ENCODE results near the gene MGA.

MGA gene

DNA sequence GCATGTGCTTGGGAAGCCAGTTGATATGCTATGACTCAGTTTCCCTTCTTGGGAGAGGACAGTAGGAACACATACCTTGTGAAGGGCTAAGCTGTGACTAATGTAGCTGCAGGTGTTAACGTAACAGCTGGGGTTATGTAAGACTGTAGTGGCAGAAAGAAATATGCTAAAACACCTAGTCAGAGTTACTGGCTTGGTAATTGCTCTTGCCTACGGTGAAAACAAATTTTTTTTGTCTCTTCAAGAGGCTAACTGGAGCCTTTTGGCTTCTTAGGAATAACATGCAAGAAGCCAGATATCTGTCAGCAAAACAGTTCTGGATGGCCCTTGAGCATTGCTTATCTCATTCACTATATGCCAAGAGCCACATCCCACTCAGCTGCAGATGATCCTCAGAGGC is 115.4 kb downstream of the MGA start:
- no peak overlapping the region for H3K27ac ChIP-seq (replicated peaks)
- no peaks in the 10 kb centered on the region for H3K27me3 ChIP-seq (ENCODE audit: insufficient read depth, poor library complexity, severe bottlenecking)
- DNase-seq (ENCODE audit: low read depth in 1 of 2, low spot score in 1 of 2) = no peak
- H3K4me3 ChIP-seq (replicated peaks; ENCODE audit: insufficient read depth, low read length) = no peak overlapping the region
- no peak for TF ChIP-seq GABPA (IDR thresholded peaks at IDR 0.05; ENCODE audit: low read depth)

DNA sequence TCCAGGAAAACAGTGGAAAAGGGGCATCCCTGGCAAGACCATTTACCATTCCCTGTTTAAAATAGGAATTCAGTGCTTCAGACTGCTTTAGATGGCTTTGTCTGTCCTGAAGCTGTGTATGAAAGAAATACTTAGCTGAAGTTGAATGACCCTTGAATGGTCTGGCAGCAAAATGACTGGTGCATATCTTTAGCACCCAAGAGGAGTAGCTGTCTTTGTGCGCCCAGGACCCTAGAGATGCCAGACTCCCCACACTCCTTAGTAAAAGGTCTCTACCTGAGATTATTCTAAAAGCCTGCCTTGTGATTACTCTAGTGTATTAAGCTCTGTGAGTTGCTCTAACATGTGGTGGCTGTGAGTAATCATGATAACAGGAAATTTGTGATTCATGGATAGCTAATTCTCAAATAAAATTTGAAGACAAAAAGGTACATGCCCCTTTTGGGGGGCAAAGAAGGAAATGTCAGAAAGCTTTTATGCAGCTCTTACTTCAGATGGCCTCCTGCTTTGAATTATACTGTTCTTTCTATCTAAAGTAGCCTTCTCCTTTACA is 117.3 kb downstream of the MGA start:
- Histone ChIP-seq H3K4me3 (replicated peaks; ENCODE audit: insufficient read depth, low read length) (no peak overlapping the region), H3K27me3 (ENCODE audit: insufficient read depth, poor library complexity, severe bottlenecking) (no peaks in the 10 kb centered on the region), H3K27ac (replicated peaks) (no peak overlapping the region)
- TF ChIP-seq GABPA (IDR thresholded peaks at IDR 0.05; ENCODE audit: low read depth) = no peak
- no peak for TF ChIP-seq SPI1 (IDR thresholded peaks at IDR 0.05; ENCODE audit: borderline replicate concordance, low read depth)
- TF ChIP-seq, protein P1, sequence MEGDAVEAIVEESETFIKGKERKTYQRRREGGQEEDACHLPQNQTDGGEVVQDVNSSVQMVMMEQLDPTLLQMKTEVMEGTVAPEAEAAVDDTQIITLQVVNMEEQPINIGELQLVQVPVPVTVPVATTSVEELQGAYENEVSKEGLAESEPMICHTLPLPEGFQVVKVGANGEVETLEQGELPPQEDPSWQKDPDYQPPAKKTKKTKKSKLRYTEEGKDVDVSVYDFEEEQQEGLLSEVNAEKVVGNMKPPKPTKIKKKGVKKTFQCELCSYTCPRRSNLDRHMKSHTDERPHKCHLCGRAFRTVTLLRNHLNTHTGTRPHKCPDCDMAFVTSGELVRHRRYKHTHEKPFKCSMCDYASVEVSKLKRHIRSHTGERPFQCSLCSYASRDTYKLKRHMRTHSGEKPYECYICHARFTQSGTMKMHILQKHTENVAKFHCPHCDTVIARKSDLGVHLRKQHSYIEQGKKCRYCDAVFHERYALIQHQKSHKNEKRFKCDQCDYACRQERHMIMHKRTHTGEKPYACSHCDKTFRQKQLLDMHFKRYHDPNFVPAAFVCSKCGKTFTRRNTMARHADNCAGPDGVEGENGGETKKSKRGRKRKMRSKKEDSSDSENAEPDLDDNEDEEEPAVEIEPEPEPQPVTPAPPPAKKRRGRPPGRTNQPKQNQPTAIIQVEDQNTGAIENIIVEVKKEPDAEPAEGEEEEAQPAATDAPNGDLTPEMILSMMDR (IDR thresholded peaks at IDR 0.05; ENCODE audit: insufficient read depth, low read length) = no peak
- TF ChIP-seq, protein P2, sequence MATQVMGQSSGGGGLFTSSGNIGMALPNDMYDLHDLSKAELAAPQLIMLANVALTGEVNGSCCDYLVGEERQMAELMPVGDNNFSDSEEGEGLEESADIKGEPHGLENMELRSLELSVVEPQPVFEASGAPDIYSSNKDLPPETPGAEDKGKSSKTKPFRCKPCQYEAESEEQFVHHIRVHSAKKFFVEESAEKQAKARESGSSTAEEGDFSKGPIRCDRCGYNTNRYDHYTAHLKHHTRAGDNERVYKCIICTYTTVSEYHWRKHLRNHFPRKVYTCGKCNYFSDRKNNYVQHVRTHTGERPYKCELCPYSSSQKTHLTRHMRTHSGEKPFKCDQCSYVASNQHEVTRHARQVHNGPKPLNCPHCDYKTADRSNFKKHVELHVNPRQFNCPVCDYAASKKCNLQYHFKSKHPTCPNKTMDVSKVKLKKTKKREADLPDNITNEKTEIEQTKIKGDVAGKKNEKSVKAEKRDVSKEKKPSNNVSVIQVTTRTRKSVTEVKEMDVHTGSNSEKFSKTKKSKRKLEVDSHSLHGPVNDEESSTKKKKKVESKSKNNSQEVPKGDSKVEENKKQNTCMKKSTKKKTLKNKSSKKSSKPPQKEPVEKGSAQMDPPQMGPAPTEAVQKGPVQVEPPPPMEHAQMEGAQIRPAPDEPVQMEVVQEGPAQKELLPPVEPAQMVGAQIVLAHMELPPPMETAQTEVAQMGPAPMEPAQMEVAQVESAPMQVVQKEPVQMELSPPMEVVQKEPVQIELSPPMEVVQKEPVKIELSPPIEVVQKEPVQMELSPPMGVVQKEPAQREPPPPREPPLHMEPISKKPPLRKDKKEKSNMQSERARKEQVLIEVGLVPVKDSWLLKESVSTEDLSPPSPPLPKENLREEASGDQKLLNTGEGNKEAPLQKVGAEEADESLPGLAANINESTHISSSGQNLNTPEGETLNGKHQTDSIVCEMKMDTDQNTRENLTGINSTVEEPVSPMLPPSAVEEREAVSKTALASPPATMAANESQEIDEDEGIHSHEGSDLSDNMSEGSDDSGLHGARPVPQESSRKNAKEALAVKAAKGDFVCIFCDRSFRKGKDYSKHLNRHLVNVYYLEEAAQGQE (IDR thresholded peaks at IDR 0.05; ENCODE audit: insufficient replicate concordance, low read depth) = no peak
- TF ChIP-seq POLR2AphosphoS5 (IDR thresholded peaks at IDR 0.05; ENCODE audit: low read depth) = no peak
- no peak for DNase-seq (ENCODE audit: low read depth in 1 of 2, low spot score in 1 of 2)

DNA sequence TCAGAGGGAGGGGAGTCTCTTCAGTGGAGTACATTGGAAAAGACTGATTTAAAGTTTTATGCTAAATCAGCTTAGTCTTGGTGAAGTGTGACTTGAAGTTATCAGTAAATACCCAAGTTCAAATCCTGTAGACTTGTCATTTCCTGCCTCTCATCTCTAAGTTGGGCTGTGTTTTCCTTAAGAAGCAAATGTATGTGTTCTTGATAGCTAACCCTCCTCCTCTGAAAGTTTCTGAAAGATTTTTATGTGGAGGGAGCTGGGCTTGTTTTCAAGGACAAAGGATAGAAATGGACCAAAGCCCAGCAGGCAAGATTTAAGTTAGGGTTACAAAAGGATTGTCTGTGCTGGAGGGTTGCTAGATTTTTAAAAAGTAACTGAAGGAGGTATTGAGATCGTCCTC is 118.3 kb downstream of the MGA start:
- no peaks in the 10 kb centered on the region for H3K27me3 ChIP-seq (ENCODE audit: insufficient read depth, poor library complexity, severe bottlenecking)
- H3K27ac ChIP-seq (replicated peaks) = no peak overlapping the region
- no peak overlapping the region for H3K4me3 ChIP-seq (replicated peaks; ENCODE audit: insufficient read depth, low read length)
- TF ChIP-seq SPI1 (IDR thresholded peaks at IDR 0.05; ENCODE audit: borderline replicate concordance, low read depth) = no peak
- TF ChIP-seq GABPA (IDR thresholded peaks at IDR 0.05; ENCODE audit: low read depth) = no peak
- TF ChIP-seq, protein P1 (IDR thresholded peaks at IDR 0.05; ENCODE audit: insufficient read depth, low read length) = no peak
- TF ChIP-seq, protein P2 (IDR thresholded peaks at IDR 0.05; ENCODE audit: insufficient replicate concordance, low read depth) = no peak
- no peak for TF ChIP-seq POLR2AphosphoS5 (IDR thresholded peaks at IDR 0.05; ENCODE audit: low read depth)
- DNase-seq (ENCODE audit: low read depth in 1 of 2, low spot score in 1 of 2) = no peak

DNA sequence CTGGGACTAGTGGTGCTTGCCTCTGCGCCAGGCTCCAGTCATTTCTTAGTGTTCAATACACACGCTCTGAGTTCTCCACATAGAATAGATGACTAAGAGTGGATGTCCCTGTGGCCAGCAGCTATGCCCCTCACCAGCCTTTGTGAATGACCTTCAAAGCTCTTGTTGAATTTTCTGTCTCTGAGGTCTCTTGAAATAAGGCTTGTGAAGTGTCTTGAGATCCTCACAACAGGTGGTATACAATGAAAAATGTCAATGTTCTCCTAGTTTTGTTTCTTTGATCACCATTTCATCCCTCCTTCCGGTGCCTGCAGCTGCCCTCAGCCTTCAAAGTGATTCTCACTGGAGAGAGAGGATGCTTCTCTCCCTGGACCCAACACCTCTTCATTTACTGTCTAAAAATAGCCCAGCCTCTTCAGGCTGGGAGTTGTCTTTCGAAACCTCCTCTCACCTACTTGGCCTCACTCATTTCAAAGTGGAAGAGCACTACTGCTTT is 119.5 kb downstream of the MGA start:
- H3K27ac ChIP-seq (replicated peaks) = no peak overlapping the region

More for the DNA sequence above, 119.5 kb downstream of the MGA start:
- DNase-seq (ENCODE audit: low read depth in 1 of 2, low spot score in 1 of 2) = no peak
- Histone ChIP-seq H3K4me3 (replicated peaks; ENCODE audit: insufficient read depth, low read length) (no peak overlapping the region), H3K27me3 (ENCODE audit: insufficient read depth, poor library complexity, severe bottlenecking) (no peaks in the 10 kb centered on the region)
- TF ChIP-seq GABPA (IDR thresholded peaks at IDR 0.05; ENCODE audit: low read depth) = no peak
- no peak for TF ChIP-seq SPI1 (IDR thresholded peaks at IDR 0.05; ENCODE audit: borderline replicate concordance, low read depth)
- TF ChIP-seq, protein P2 (IDR thresholded peaks at IDR 0.05; ENCODE audit: insufficient replicate concordance, low read depth) = no peak
- TF ChIP-seq, protein P1 (IDR thresholded peaks at IDR 0.05; ENCODE audit: insufficient read depth, low read length) = no peak
- no peak for TF ChIP-seq POLR2AphosphoS5 (IDR thresholded peaks at IDR 0.05; ENCODE audit: low read depth)

Data from HL-60 (cell line).